ENCODE measurements around the gene RYR2. TPM values are rescaled to one million over a fixed set of nuclear protein-coding genes. Genes with fewer than 3 reads are reported as not detected.

Gene RYR2
- total and polyA plus RNA-seq, 4 experiments from 2014 or later = not detected

GRCh38 chr1:237431448-237431847 is 389.5 kb downstream of the RYR2 start:
- Histone ChIP-seq H3K36me3 (ENCODE audit: insufficient read depth, low read length) (no peaks in the 10 kb centered on the region), H3K9me3 (ENCODE audit: control insufficient read depth in 1 of 2, low read length in 2 of 2) (no peaks in the 10 kb centered on the region), H3K27me3 (ENCODE audit: insufficient read depth, low read length) (no peaks in the 10 kb centered on the region), H3K27ac (ENCODE audit: low read depth, low read length) (no peak overlapping the region), H3K4me1 (ENCODE audit: insufficient read depth, low read length) (no peaks in the 10 kb centered on the region), H3K4me3 (ENCODE audit: low read length in 2 of 2) (no peak overlapping the region)
- POLR2A ChIA-PET (ENCODE audit: partially characterized antibody) = no interaction called here
- intact Hi-C loops (cut with micrococcal nuclease) = no loop called here
- CTCF ChIA-PET (ENCODE audit: partially characterized antibody) = no interaction called here
- peaks cover 0 to 2% of the 10 kb centered on the region in 2 donors for H3K27me3 Mint-ChIP-seq
- no peaks in the 10 kb centered on the region for H3K36me3 Mint-ChIP-seq
- no peak overlapping the region for H3K27ac Mint-ChIP-seq
- no peaks in the 10 kb centered on the region for H3K4me1 Mint-ChIP-seq
- H3K4me3 Mint-ChIP-seq = no peak overlapping the region
- no peak for DNase-seq
- H3K9me3 Mint-ChIP-seq = no peaks in the 10 kb centered on the region

- H3K27ac ChIP-seq (ENCODE audit: low read depth, low read length) = no peak overlapping the region
- peaks cover 0 to 4% (median 2%) of the 10 kb centered on the region in 4 donors for H3K4me1 Mint-ChIP-seq
- H3K27ac Mint-ChIP-seq = no peak overlapping the region
- H3K27me3 ChIP-seq (ENCODE audit: insufficient read depth, low read length) = no peaks in the 10 kb centered on the region
- no peak overlapping the region for H3K4me3 ChIP-seq (ENCODE audit: low read length in 2 of 2)
- ChIA-PET POLR2A (ENCODE audit: partially characterized antibody) (no interaction called here), CTCF (ENCODE audit: partially characterized antibody) (no interaction called here)
- peaks cover 0 to 4% (median 0%) of the 10 kb centered on the region in 8 donors for H3K9me3 Mint-ChIP-seq
- no peak overlapping the region for H3K4me3 Mint-ChIP-seq
- H3K27me3 Mint-ChIP-seq = peaks cover 0 to 8% of the 10 kb centered on the region in 2 donors
- H3K4me1 ChIP-seq (ENCODE audit: insufficient read depth, low read length) = no peaks in the 10 kb centered on the region
- H3K36me3 ChIP-seq (ENCODE audit: insufficient read depth, low read length) = no peaks in the 10 kb centered on the region
- DNase-seq = no peak
- no peaks in the 10 kb centered on the region for H3K9me3 ChIP-seq (ENCODE audit: control insufficient read depth in 1 of 2, low read length in 2 of 2)
- intact Hi-C loops (cut with micrococcal nuclease) = no loop called here
- no peaks in the 10 kb centered on the region for H3K36me3 Mint-ChIP-seq
Observed at GRCh38 chr1:237440346-237440745, 398.4 kb downstream of the RYR2 start.

DNA sequence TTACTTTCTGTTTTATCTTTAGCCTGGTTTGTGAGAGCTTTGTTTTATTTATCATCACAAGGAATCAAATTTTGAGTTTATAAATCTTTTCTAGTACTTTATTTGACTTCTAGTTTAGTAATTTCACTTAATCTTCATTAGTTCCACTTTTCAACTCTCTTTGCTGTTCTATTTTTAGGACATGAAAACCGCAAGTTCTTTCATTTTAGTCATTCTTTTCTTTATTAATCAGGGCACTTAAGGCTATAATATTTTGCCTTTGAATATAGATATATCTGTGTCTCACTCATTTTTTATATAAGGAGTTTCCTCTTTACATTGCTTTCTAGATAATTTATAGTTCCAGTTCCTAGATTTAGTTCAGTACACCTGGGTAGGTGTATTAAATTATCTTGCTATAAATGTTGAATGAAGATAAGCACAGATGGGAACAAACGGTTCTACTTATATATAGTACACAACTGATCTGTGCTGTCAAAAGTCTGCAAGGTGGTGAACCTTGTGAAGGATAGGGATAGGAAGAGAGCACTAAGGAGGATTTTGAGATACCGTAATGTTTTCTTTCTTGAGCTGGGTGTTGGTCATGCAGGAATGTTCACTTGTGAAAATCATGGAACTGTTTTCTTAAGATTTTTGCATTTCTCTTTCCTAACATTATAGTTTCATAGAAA is 402.3 kb downstream of the RYR2 start:
- Histone ChIP-seq H3K27ac (ENCODE audit: low read depth, low read length) (no peak overlapping the region), H3K4me1 (ENCODE audit: insufficient read depth, low read length) (no peaks in the 10 kb centered on the region), H3K36me3 (ENCODE audit: insufficient read depth, low read length) (no peaks in the 10 kb centered on the region), H3K27me3 (ENCODE audit: insufficient read depth, low read length) (no peaks in the 10 kb centered on the region), H3K4me3 (ENCODE audit: low read length in 2 of 2) (no peak overlapping the region), H3K9me3 (ENCODE audit: control insufficient read depth in 1 of 2, low read length in 2 of 2) (no peaks in the 10 kb centered on the region)
- H3K27me3 Mint-ChIP-seq = peaks cover 0 to 9% of the 10 kb centered on the region in 2 donors
- no peaks in the 10 kb centered on the region for H3K36me3 Mint-ChIP-seq
- POLR2A ChIA-PET (ENCODE audit: partially characterized antibody) = no interaction called here
- intact Hi-C loops (cut with micrococcal nuclease) = no loop called here
- peaks cover 0 to 4% (median 2%) of the 10 kb centered on the region in 4 donors for H3K4me1 Mint-ChIP-seq
- no peak for DNase-seq
- H3K9me3 Mint-ChIP-seq = peaks cover 0 to 4% (median 0%) of the 10 kb centered on the region in 8 donors
- CTCF ChIA-PET (ENCODE audit: partially characterized antibody) = no interaction called here
- no peak overlapping the region for H3K27ac Mint-ChIP-seq
- H3K4me3 Mint-ChIP-seq = peak overlapping the region in 2 of 8 donors; percentile 24 to 26

- no peak for DNase-seq
- Mint-ChIP-seq H3K36me3 (no peaks in the 10 kb centered on the region), H3K4me3 (no peak overlapping the region), H3K9me3 (peaks cover 0 to 9% (median 4%) of the 10 kb centered on the region in 8 donors), H3K27ac (no peak overlapping the region), H3K27me3 (peaks cover 8% of the 10 kb centered on the region in 2 donors), H3K4me1 (peaks cover 0 to 4% (median 2%) of the 10 kb centered on the region in 4 donors)
- H3K27ac ChIP-seq (ENCODE audit: low read depth, low read length) = no peak overlapping the region
- H3K4me3 ChIP-seq (ENCODE audit: low read length in 2 of 2) = no peak overlapping the region
- no peaks in the 10 kb centered on the region for H3K9me3 ChIP-seq (ENCODE audit: control insufficient read depth in 1 of 2, low read length in 2 of 2)
- H3K4me1 ChIP-seq (ENCODE audit: insufficient read depth, low read length) = no peaks in the 10 kb centered on the region
- intact Hi-C loops (cut with micrococcal nuclease) = no loop called here
- no peaks in the 10 kb centered on the region for H3K36me3 ChIP-seq (ENCODE audit: insufficient read depth, low read length)
- no peaks in the 10 kb centered on the region for H3K27me3 ChIP-seq (ENCODE audit: insufficient read depth, low read length)
- POLR2A ChIA-PET (ENCODE audit: partially characterized antibody) = no interaction called here
- CTCF ChIA-PET (ENCODE audit: partially characterized antibody) = no interaction called here
Observed at GRCh38 chr1:237448042-237448441, 406.1 kb downstream of the RYR2 start.

- H3K27ac ChIP-seq (ENCODE audit: low read depth, low read length) = no peak overlapping the region
- Mint-ChIP-seq H3K4me1 (no peaks in the 10 kb centered on the region), H3K9me3 (no peaks in the 10 kb centered on the region), H3K27me3 (peaks cover 0 to 3% of the 10 kb centered on the region in 2 donors), H3K27ac (no peak overlapping the region), H3K4me3 (no peak overlapping the region), H3K36me3 (no peaks in the 10 kb centered on the region)
- H3K4me1 ChIP-seq (ENCODE audit: insufficient read depth, low read length) = no peaks in the 10 kb centered on the region
- H3K4me3 ChIP-seq (ENCODE audit: low read length in 2 of 2) = no peak overlapping the region
- no peaks in the 10 kb centered on the region for H3K27me3 ChIP-seq (ENCODE audit: insufficient read depth, low read length)
- ChIA-PET POLR2A (ENCODE audit: partially characterized antibody) (no interaction called here), CTCF (ENCODE audit: partially characterized antibody) (no interaction called here)
- no peaks in the 10 kb centered on the region for H3K9me3 ChIP-seq (ENCODE audit: control insufficient read depth in 1 of 2, low read length in 2 of 2)
- no peaks in the 10 kb centered on the region for H3K36me3 ChIP-seq (ENCODE audit: insufficient read depth, low read length)
- no peak for DNase-seq
- intact Hi-C loops (cut with micrococcal nuclease) = no loop called here
Observed at GRCh38 chr1:237457573-237457972, 415.6 kb downstream of the RYR2 start.

GRCh38 chr1:237467320-237467719 is 425.3 kb downstream of the RYR2 start:
- Histone ChIP-seq H3K4me3 (ENCODE audit: low read length in 2 of 2) (no peak overlapping the region), H3K4me1 (ENCODE audit: insufficient read depth, low read length) (no peaks in the 10 kb centered on the region), H3K27me3 (ENCODE audit: insufficient read depth, low read length) (no peaks in the 10 kb centered on the region), H3K36me3 (ENCODE audit: insufficient read depth, low read length) (no peaks in the 10 kb centered on the region), H3K9me3 (ENCODE audit: control insufficient read depth in 1 of 2, low read length in 2 of 2) (no peaks in the 10 kb centered on the region), H3K27ac (ENCODE audit: low read depth, low read length) (no peak overlapping the region)
- Mint-ChIP-seq H3K27me3 (no peaks in the 10 kb centered on the region), H3K4me3 (no peak overlapping the region), H3K4me1 (peaks cover 0 to 2% (median 0%) of the 10 kb centered on the region in 4 donors), H3K9me3 (no peaks in the 10 kb centered on the region), H3K36me3 (no peaks in the 10 kb centered on the region), H3K27ac (no peak overlapping the region)
- POLR2A ChIA-PET (ENCODE audit: partially characterized antibody) = no interaction called here
- DNase-seq = no peak
- intact Hi-C loops (cut with micrococcal nuclease) = no loop called here
- CTCF ChIA-PET (ENCODE audit: partially characterized antibody) = no interaction called here

DNA sequence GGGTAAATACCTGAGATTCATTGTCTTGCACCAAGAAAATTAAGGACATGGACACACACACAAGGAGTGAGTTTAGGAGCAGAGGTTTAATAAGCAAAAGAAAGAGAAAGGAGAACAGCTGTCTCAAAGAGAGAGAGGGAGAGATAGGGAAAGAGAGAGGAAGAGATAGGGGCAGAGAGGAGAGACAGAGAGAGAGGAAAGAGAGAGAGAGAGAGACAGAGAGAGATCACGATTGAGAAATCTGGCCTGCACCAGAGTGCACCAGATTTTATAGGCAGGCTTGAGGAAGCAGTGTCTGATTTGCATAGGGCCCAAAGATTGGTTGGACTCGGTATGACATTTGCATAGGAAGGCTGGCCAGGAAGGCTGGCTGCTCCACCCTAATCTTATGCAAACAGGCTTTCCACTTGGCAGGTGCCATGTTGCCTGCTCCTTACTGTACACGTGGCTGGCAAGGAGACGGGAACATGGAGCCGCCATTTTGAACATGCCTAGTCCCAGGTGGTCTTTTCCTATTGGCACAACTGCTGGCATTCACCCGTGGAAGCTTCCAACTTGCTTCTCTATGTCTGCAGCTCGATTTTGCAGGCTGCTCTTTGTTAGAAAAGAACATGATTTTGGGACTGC is 428.8 kb downstream of the RYR2 start:
- Mint-ChIP-seq H3K9me3 (no peaks in the 10 kb centered on the region), H3K27ac (no peak overlapping the region), H3K27me3 (no peaks in the 10 kb centered on the region), H3K4me3 (no peak overlapping the region), H3K36me3 (no peaks in the 10 kb centered on the region), H3K4me1 (peaks cover 0 to 2% (median 0%) of the 10 kb centered on the region in 4 donors)
- no peaks in the 10 kb centered on the region for H3K36me3 ChIP-seq (ENCODE audit: insufficient read depth, low read length)
- CTCF ChIA-PET (ENCODE audit: partially characterized antibody) = no interaction called here
- POLR2A ChIA-PET (ENCODE audit: partially characterized antibody) = no interaction called here
- H3K4me3 ChIP-seq (ENCODE audit: low read length in 2 of 2) = no peak overlapping the region
- no peaks in the 10 kb centered on the region for H3K27me3 ChIP-seq (ENCODE audit: insufficient read depth, low read length)
- no peak overlapping the region for H3K27ac ChIP-seq (ENCODE audit: low read depth, low read length)
- no peaks in the 10 kb centered on the region for H3K9me3 ChIP-seq (ENCODE audit: control insufficient read depth in 1 of 2, low read length in 2 of 2)
- no peak for DNase-seq
- H3K4me1 ChIP-seq (ENCODE audit: insufficient read depth, low read length) = no peaks in the 10 kb centered on the region
- intact Hi-C loops (cut with micrococcal nuclease) = no loop called here

Measured in CD4-positive, alpha-beta memory T cell (primary cell).